GM19463 (cell line): ENCODE results near the gene YWHAB.
A peak's percentile ranks its signal among the peaks of the same experiment; 100 is the strongest.
"Not testable (repeated sequence)": the region's sequence is repeated elsewhere in the genome, so short reads cannot be mapped to it uniquely, and the experiment has no call there.

ENCODE experiments used
- ATAC-seq: cut with Tn5 transposase; IDR thresholded peaks from one replicate; pipeline ENCODE4 v1.9.1; 2021; ENCODE audit warnings: mild to moderate bottlenecking, moderate library complexity; ENCODE audit not compliant: unreplicated experiment

YWHAB gene

DNA sequence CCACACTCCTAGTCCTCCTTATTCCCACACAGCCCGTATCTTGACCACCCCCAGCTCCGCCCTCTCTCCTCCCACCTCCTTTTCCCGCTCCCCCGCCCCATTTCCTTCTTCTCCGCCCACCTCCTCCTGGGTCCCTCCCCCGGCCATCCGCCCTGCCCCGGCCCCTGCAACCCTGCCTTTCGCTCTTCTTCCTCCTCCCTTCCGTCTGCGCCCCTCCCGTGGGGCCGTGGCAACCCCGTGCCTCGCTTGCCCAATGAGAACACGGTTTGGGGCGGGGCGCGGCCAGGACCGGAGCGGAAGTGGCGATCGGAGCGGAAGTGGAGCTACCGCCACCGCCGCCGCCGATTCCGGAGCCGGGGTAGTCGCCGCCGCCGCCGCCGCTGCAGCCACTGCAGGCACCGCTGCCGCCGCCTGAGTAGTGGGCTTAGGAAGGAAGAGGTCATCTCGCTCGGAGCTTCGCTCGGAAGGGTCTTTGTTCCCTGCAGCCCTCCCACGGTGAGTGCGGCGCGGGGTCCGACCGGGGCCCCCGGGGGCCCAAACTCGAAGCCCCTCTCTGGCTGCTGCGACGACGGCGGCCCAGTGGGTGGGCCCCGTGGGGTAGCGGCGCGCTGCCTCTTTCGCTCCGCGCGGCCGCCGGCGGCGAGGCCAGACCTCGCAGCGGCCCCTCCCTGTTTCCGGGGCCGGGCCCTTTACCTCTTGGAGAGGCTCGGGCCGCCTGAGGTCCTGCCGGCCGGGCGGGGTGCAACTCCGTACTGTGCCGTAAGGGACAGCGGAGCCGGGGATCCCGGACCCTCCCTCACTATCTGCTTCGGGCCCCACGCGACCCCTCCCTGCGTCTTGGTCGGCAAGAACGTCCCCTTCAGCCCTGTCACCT is at the start of gene YWHAB:
Gene YWHAB, plus strand, starts transcription at position 314 of the 874 bp plus-strand sequence. CDS start 15,829 bp downstream, outside the sequence.
- peak; percentile 95 for ATAC-seq

DNA sequence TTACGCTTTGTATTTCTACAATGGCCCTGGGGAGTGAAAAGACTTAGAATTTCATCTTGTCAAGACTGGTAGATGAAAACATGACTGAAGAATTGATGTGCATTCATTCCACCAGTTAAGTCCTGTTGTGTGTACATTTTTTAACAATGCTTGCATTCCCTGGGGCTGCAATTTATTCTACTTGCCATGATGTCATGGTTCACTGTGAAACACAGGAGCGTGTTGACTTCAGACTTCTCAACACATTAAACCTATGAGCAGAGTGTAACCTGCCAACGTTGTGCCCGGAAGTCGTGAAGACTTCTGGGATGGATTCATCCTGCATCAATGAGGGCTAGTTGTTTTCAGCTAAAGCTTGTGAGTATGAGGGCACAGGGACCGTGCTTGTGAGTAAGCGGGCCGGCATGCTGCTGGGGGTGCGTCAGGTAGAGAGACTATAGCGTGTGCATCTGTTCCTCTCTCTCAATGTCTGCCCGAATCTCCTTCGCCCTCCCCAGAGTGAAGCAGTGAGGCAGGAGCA is 48.8 kb upstream of the YWHAB start:
- no peak for ATAC-seq

- no peak for ATAC-seq
Measured at GRCh38 chr20:44837946-44838345, 47.6 kb upstream of the YWHAB start.

- no peak for ATAC-seq
Measured at GRCh38 chr20:44838521-44838920, 47.0 kb upstream of the YWHAB start.

DNA sequence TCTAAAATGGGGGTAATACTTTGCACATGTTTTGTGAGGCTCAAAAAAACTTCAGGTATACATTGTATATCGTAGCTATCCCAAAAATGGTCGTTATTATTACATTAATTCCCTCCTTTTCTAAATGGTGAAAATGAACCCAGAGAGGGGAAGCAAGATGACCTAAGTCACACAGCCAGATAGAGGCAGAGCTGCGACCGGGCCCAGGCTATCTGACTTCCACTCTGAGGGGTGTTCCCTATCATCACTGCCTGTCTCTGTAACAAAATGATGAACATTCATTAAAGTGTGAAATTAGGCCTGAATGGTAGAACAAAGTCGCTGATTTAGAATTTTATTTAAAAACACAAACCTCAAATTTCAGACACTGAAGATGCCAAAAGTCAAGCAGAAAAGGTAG is 46.0 kb upstream of the YWHAB start:
- ATAC-seq = no peak

DNA sequence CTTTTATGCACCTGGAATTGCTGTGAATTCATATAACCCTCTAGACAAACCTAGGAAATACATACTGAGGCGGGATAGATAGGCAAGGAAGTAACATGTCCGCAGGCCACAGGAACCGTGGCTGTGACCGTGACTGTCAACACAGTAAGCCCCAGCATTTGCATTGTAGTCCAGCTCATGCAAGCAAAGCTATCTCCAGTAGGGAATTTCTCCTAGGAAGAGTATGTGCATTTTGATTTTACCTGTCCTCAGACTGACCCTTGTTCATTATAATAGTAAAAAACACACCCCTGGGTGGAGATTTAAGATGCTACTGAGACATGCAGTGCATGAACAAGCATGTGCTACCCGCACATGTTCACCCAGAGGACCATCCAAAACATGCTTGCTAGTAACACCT is 44.7 kb upstream of the YWHAB start:
- ATAC-seq = no peak

- no peak for ATAC-seq
Measured at GRCh38 chr20:44841955-44842354, 43.5 kb upstream of the YWHAB start.

- no peak for ATAC-seq
Measured at GRCh38 chr20:44843876-44844275, 41.6 kb upstream of the YWHAB start.

DNA sequence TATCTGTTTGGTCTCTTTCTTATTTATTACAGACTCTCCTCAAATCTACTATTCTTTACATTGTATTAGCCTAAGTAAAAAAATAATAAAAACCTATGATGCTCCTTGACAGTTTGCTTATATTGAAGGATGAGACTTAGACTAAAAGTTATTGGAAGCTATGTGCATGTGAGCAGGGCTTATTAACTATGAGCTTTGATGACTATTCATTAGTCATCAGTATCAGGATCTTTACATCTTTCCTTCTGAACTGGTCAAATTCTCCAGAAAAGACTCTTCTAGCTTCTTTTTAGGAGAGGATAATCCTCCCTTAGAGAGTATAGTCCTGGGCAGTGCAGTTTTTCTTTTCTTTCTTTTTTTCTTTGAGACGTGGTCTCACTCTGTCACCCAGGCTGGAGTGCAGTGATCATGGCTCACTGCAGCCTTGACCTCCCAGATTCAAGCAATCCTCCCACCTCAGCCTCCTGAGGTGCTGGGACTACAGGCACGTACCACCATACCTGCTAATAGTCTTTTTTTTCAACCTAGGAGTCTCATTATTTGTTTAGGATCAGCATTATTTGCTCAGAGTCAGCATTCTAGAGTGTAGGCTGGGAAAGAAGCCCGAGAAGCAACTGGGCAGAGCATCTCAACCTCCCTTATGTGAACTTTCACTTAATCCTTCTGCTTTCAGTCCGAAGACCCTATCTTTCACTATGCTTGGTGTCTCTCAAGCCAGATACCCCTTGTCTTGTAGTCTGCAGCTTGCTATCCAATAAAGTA is 37.1 kb upstream of the YWHAB start:
- no peak for ATAC-seq

DNA sequence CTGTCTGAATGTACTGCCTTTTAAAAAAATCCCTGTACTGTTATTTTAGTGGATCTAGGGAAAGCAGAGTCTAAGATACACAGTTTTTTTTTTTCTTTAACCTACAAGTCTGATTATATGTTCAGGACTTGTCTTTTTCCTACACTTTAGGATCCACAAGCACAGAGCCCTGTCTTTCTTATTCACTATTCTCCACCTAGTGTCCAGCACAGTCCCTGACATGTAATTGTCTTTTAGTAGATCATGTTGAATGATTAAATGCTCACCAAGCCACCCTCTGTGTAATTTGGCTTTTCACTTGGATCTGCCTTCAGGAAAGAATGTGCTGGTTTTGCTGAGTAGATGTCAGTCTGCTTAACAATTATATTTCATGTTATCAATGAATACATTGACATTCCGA is 35.8 kb upstream of the YWHAB start:
- ATAC-seq = no peak

GRCh38 chr20:44850272-44850671 is 35.2 kb upstream of the YWHAB start:
- no peak for ATAC-seq

DNA sequence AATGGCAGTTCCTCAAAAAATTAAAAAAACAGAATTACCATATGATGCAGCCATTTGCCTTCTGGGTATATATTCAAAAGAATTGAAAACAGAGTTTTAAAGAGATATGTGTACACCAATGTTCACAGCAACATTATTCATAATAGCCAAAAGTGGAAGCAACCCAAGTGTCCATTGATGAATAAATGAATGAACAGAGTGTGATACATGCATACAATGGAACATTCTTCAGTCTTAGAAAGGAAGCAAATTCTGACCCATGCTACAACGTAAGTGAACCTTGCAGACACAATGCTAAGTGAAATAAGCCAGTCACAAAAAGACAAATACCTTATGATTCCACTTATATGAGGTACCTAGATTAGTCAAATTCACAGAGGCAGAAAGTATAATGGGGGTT is 34.7 kb upstream of the YWHAB start:
- no peak for ATAC-seq

- no peak for ATAC-seq
Measured at GRCh38 chr20:44851545-44851944, 34.0 kb upstream of the YWHAB start.

- no peak for ATAC-seq
Measured at GRCh38 chr20:44856442-44856841, 29.1 kb upstream of the YWHAB start.

DNA sequence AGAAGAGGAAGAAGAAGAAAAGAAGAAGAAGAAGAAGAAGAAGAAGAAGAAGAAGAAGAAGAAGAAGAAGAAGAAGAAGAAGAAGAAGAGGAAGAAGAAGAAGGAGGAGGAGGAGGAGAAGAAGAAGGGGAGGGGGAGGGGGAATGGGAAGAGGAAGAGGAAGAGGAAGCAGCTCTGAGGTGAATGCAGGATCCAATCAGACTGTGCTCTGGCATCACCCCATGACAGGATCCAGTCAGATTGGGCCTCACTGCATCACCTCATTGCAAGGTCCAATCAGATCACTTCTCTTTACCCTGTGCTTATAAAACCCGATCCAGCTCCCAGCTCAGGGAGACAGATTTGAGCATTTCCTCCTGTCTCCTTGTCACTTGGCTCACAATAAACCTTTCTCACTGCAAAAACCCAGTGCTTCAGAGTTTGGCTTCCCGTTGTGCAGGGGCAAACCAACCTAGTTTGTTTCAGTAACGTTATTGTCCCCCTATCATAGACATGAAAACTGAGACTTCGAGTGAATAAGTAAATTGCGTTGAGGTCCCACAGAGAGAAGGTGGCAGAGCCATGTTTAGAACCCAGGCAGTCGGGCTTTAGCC is 28.6 kb upstream of the YWHAB start:
- ATAC-seq = no peak

- ATAC-seq = no peak
Measured at GRCh38 chr20:44858606-44859360, 26.7 kb upstream of the YWHAB start.

- no peak for ATAC-seq
Measured at GRCh38 chr20:44861531-44862006, 23.9 kb upstream of the YWHAB start.

DNA sequence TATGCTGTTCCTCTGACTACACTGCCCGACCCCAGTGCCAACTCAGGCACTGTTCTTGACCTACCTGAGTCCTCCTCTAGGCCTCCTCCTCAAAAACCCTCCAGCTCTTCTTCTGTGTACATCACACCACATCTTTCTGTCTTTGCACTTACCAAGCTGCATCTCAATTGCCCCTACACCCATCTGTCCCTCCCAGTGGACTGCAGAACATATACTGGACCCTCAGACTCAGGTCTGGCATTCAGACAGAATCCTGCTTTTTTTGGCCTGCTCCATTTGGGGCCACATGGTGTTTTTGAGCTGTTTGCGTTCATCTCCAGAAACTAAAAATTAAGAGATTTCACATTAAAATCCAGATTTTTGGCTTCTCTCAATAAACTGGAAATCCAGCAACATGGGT is 23.2 kb upstream of the YWHAB start:
- ATAC-seq = no peak

DNA sequence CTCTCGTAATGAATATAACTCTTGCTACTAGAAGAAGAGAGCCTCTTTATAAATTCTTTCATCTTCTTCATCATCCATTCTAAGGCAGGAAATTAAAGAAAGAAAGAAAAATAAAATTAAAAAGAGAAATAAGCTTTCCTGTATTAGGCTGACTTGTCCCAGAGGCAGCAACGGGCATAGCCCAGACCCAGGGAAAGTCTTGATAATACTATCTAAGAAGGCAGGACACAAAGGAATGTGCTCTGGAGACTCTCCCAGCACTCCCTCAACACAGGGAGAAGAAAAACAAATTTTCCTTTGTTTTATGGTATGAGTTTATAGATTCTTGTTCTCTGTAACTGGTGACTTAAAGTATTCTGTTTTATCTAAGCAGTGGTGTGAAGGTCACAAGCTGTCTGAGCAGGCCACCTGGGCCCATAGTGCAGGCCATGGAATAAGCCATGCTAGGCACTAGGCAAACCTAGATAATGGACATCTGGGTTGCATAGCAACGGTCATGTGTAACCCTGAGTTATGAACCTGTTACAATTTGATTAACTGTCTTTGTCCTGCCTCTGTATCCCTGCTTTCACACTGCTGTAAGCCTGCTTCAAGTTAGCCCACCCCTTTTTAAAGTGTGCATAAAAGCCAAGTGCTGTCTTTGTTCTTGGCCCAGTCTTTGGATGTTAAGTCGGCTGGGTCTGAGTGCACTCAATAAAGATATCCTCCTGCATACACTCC is 22.0 kb upstream of the YWHAB start:
- ATAC-seq = not testable (repeated sequence)

DNA sequence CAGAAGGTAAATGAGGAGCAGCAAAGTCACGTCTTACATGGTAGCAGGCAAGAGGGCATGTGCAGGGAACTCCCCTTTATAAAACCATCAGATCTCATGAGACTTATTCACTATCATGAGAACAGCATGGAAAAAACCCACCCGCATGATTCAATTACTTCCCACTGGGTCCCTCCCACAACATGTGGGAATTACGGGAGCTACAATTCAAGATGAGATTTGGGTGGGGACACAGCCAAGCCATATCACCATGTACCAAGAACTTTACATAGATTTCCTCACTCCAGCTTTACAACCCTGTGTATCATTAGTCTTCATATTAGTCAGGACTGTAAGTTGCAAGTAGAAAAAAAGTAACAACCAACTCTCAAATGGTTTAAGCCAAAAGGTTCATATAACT is 21.0 kb upstream of the YWHAB start:
- not testable (repeated sequence) for ATAC-seq
